ENCODE measurements around the gene FAM162B.

Gene FAM162B

GRCh38 chr6:116762235-116762634, 3.3 kb downstream of the FAM162B start:
- TF ChIP-seq EGR1 (IDR thresholded peaks at IDR 0.05) (no peak), MAX (IDR thresholded peaks at IDR 0.05) (no peak), USF1 (IDR thresholded peaks at IDR 0.05) (no peak), REST (IDR thresholded peaks at IDR 0.05; ENCODE audit: low read depth) (no peak), TCF12 (IDR thresholded peaks at IDR 0.05; ENCODE audit: low read depth) (no peak), EP300 (IDR thresholded peaks at IDR 0.05; ENCODE audit: borderline replicate concordance) (no peak), ZBTB7A (IDR thresholded peaks at IDR 0.05; ENCODE audit: low read depth) (no peak), CREB1 (IDR thresholded peaks at IDR 0.05; ENCODE audit: low read depth) (no peak), RAD21 (IDR thresholded peaks at IDR 0.05; ENCODE audit: low read depth) (no peak), FOXM1 (IDR thresholded peaks at IDR 0.05; ENCODE audit: borderline replicate concordance, low read depth) (no peak), YY1 (IDR thresholded peaks at IDR 0.05; ENCODE audit: low read depth) (no peak), CEBPB (IDR thresholded peaks at IDR 0.05) (no peak)

- TF ChIP-seq RAD21 (IDR thresholded peaks at IDR 0.05; ENCODE audit: low read depth) = no peak
- TF ChIP-seq EGR1 (IDR thresholded peaks at IDR 0.05) = no peak
- no peak for TF ChIP-seq CREB1 (IDR thresholded peaks at IDR 0.05; ENCODE audit: low read depth)
- TF ChIP-seq CEBPB (IDR thresholded peaks at IDR 0.05) = no peak
- no peak for TF ChIP-seq EP300 (IDR thresholded peaks at IDR 0.05; ENCODE audit: borderline replicate concordance)
- TF ChIP-seq NFIC (IDR thresholded peaks at IDR 0.05) = no peak
- TF ChIP-seq TCF12 (IDR thresholded peaks at IDR 0.05; ENCODE audit: low read depth) = no peak
- no peak for TF ChIP-seq MAX (IDR thresholded peaks at IDR 0.05)
- no peak for TF ChIP-seq USF1 (IDR thresholded peaks at IDR 0.05)
Measured at GRCh38 chr6:116761779-116762178, 3.7 kb downstream of the FAM162B start.

- TF ChIP-seq TCF12 (IDR thresholded peaks at IDR 0.05; ENCODE audit: low read depth) = no peak
- TF ChIP-seq MAX (IDR thresholded peaks at IDR 0.05) = no peak
- TF ChIP-seq FOXM1 (IDR thresholded peaks at IDR 0.05; ENCODE audit: borderline replicate concordance, low read depth) = no peak
- no peak for TF ChIP-seq TAF1 (IDR thresholded peaks at IDR 0.05; ENCODE audit: low read depth)
- no peak for TF ChIP-seq EP300 (IDR thresholded peaks at IDR 0.05; ENCODE audit: borderline replicate concordance)
- TF ChIP-seq YY1 (IDR thresholded peaks at IDR 0.05; ENCODE audit: low read depth) = no peak
- no peak for TF ChIP-seq USF1 (IDR thresholded peaks at IDR 0.05)
- TF ChIP-seq REST (IDR thresholded peaks at IDR 0.05; ENCODE audit: low read depth) = no peak
- no peak for TF ChIP-seq ZBTB7A (IDR thresholded peaks at IDR 0.05; ENCODE audit: low read depth)
- no peak for TF ChIP-seq CREB1 (IDR thresholded peaks at IDR 0.05; ENCODE audit: low read depth)
Measured at GRCh38 chr6:116745176-116745575, 20.3 kb downstream of the FAM162B start.

GRCh38 chr6:116741571-116741970, 23.9 kb downstream of the FAM162B start:
- TF ChIP-seq TAF1 (IDR thresholded peaks at IDR 0.05; ENCODE audit: low read depth) (no peak), ZBTB7A (IDR thresholded peaks at IDR 0.05; ENCODE audit: low read depth) (no peak), NFIC (IDR thresholded peaks at IDR 0.05) (no peak)

GRCh38 chr6:116737004-116737403, 28.5 kb downstream of the FAM162B start:
- no peak for TF ChIP-seq CREB1 (IDR thresholded peaks at IDR 0.05; ENCODE audit: low read depth)
- TF ChIP-seq TAF1 (IDR thresholded peaks at IDR 0.05; ENCODE audit: low read depth) = no peak
- TF ChIP-seq USF1 (IDR thresholded peaks at IDR 0.05) = no peak
- no peak for TF ChIP-seq ZBTB7A (IDR thresholded peaks at IDR 0.05; ENCODE audit: low read depth)
- no peak for TF ChIP-seq EP300 (IDR thresholded peaks at IDR 0.05; ENCODE audit: borderline replicate concordance)
- no peak for TF ChIP-seq EGR1 (IDR thresholded peaks at IDR 0.05)
- no peak for TF ChIP-seq TEAD4 (IDR thresholded peaks at IDR 0.05)
- no peak for TF ChIP-seq FOXM1 (IDR thresholded peaks at IDR 0.05; ENCODE audit: borderline replicate concordance, low read depth)
- TF ChIP-seq MAX (IDR thresholded peaks at IDR 0.05) = no peak
- TF ChIP-seq CEBPB (IDR thresholded peaks at IDR 0.05) = no peak
- TF ChIP-seq REST (IDR thresholded peaks at IDR 0.05; ENCODE audit: low read depth) = no peak
- no peak for TF ChIP-seq YY1 (IDR thresholded peaks at IDR 0.05; ENCODE audit: low read depth)
- TF ChIP-seq TCF12 (IDR thresholded peaks at IDR 0.05; ENCODE audit: low read depth) = no peak

All from Ishikawa (cell line).